HL-60 (cell line): ENCODE results near the gene SUGP1.

Experiments
- POLR2AphosphoS5 ChIP-seq: IDR thresholded peaks from 2 replicates; pipeline ENCODE4 v1.6.1; 2012; ENCODE audit warnings: low read depth
- TF ChIP-seq, protein P1 (sequence below): IDR thresholded peaks from one replicate; pipeline ENCODE4 v1.5.1; 2011; ENCODE audit warnings: low read length, control low read depth, inconsistent platforms; ENCODE audit not compliant: insufficient read depth
- TF ChIP-seq, protein P2 (sequence below): IDR thresholded peaks from 2 replicates; pipeline ENCODE4 v1.6.1; 2012; ENCODE audit warnings: low read depth; ENCODE audit not compliant: insufficient replicate concordance

DNA sequence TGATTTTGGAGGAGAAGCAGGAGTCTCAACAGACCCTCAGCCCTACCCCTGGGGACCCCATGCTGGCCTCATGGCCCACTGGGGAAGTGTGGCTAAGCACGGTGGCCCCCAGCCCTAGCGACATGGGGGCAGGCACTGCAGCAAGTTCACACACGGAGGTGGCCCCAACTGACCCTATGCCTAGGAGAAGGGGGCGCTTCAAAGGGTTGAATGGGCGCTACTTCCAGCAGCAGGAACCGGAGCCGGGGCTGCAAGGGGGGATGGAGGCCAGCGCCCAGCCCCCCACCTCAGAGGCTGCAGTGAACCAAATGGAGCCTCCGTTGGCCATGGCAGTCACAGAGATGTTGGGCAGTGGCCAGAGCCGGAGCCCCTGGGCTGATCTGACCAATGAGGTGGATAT lies 93.6 kb downstream of the SUGP1 start:
- TF ChIP-seq POLR2AphosphoS5 = no peak
- TF ChIP-seq, protein P1, sequence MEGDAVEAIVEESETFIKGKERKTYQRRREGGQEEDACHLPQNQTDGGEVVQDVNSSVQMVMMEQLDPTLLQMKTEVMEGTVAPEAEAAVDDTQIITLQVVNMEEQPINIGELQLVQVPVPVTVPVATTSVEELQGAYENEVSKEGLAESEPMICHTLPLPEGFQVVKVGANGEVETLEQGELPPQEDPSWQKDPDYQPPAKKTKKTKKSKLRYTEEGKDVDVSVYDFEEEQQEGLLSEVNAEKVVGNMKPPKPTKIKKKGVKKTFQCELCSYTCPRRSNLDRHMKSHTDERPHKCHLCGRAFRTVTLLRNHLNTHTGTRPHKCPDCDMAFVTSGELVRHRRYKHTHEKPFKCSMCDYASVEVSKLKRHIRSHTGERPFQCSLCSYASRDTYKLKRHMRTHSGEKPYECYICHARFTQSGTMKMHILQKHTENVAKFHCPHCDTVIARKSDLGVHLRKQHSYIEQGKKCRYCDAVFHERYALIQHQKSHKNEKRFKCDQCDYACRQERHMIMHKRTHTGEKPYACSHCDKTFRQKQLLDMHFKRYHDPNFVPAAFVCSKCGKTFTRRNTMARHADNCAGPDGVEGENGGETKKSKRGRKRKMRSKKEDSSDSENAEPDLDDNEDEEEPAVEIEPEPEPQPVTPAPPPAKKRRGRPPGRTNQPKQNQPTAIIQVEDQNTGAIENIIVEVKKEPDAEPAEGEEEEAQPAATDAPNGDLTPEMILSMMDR = no peak
- TF ChIP-seq, protein P2, sequence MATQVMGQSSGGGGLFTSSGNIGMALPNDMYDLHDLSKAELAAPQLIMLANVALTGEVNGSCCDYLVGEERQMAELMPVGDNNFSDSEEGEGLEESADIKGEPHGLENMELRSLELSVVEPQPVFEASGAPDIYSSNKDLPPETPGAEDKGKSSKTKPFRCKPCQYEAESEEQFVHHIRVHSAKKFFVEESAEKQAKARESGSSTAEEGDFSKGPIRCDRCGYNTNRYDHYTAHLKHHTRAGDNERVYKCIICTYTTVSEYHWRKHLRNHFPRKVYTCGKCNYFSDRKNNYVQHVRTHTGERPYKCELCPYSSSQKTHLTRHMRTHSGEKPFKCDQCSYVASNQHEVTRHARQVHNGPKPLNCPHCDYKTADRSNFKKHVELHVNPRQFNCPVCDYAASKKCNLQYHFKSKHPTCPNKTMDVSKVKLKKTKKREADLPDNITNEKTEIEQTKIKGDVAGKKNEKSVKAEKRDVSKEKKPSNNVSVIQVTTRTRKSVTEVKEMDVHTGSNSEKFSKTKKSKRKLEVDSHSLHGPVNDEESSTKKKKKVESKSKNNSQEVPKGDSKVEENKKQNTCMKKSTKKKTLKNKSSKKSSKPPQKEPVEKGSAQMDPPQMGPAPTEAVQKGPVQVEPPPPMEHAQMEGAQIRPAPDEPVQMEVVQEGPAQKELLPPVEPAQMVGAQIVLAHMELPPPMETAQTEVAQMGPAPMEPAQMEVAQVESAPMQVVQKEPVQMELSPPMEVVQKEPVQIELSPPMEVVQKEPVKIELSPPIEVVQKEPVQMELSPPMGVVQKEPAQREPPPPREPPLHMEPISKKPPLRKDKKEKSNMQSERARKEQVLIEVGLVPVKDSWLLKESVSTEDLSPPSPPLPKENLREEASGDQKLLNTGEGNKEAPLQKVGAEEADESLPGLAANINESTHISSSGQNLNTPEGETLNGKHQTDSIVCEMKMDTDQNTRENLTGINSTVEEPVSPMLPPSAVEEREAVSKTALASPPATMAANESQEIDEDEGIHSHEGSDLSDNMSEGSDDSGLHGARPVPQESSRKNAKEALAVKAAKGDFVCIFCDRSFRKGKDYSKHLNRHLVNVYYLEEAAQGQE = no peak
